Measurements from ENCODE around the gene PDZRN3.

The PDZRN3 gene

GRCh38 chr3:73398084-73398483 lies 226.7 kb downstream of the PDZRN3 start:
- DNase-seq (ENCODE audit: low read depth in 1 of 2, low spot score in 1 of 2): no peak

DNA sequence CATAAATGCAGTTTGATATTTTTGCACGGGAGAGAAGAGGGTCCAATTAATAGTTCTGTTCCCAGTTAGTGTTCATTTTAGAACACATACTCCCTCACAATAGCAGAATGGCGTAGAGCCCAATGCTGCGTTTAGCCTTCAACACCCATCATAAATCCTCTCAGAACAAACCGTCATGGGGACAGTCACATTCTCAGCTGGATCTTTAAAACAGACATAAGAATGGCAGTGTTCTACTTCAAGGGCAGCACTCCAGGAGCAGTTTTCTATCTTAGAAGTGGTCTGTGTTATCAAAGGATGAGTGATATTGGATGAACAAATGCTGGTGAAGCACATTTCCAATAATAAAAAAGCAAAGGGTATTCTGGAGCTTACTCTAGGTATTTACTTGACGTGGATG lies 230.5 kb downstream of the PDZRN3 start:
- DNase-seq (ENCODE audit: low read depth in 1 of 2, low spot score in 1 of 2): no peak

DNA sequence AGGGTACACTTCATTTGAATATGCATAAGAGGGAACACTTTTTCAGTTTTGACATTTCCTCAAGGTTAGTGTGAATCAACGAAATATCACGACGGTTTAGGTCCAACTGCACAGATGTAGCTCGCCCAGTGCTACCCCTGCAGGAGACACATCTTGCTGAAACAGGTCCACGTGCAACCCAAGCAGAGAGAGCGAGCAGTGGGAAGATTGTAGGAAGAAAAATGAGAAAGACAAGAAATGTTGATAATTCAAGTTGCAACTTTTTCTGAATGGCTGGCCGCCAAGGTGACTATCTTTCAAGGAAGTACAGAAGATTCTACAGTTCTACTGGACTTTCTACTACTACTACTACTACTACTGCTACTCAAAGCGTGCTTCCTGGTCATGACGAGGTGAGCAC lies 231.7 kb downstream of the PDZRN3 start:
- DNase-seq (ENCODE audit: low read depth in 1 of 2, low spot score in 1 of 2): no peak

GRCh38 chr3:73391984-73392383 lies 232.8 kb downstream of the PDZRN3 start:
- no peak for DNase-seq (ENCODE audit: low read depth in 1 of 2, low spot score in 1 of 2)

- DNase-seq (ENCODE audit: low read depth in 1 of 2, low spot score in 1 of 2): no peak
Observed at GRCh38 chr3:73389928-73390327, 234.8 kb downstream of the PDZRN3 start.

- no peak for DNase-seq (ENCODE audit: low read depth in 1 of 2, low spot score in 1 of 2)
Observed at GRCh38 chr3:73389117-73389813, 235.5 kb downstream of the PDZRN3 start.

DNA sequence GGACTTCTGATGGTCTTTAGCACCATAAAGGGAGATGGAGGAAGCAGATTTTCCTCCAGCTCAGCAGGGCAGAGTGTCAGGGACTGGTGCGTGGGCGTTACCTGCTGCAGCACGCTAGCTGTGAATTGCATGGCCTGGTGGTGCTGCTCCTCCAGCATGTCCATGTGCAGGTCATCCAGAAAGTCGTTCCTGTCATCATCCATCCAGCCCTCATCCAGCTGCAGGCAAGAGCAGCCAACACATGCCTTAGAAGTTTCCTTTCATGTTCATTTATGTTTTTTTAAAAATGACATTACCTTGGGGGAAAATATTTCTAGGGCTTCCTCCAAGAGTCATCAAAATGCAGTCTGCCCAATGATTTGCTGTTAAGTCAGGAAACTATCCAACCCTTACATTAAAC lies 239.2 kb downstream of the PDZRN3 start:
- DNase-seq (ENCODE audit: low read depth in 1 of 2, low spot score in 1 of 2): no peak

DNA sequence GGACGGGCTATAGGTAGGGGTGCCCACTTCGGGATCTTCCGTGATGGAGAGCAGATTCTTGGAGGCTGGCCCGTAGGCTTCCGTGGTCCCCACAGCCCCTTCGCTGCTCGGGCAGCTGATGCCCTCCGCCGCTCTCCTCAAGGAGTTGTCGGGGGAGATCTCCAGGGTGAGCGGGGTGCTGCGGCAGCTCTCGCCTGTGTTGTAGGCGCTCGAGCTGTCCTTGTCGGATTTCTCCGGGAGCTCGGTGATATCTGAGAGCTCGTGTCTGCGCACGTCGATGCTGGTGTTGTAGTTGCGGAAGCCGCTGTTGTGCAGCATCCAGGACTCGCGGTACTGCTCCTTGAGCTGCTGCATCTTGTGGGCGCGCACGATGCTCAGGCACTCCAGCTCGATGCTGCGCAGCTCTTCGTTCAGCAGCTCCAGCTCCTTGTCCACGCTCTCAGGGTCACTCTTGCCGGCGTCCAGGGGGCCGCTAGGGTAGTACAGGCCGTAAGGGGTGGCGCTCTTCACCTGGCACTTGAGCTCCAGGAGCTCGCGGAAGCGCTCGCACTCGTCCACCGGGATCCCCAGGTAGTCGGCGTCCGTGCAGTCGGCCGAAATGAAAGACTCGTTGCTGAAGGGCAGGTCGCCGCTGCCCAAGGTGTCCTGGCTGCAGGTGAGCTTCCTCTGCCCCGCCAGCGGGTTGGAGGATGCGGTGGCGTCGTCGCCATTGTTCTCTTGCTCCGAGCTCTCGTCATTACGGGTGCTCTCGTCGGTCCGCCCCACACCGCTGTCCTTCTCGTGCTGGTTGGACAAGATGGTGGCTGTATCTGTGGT lies 240.4 kb downstream of the PDZRN3 start:
- no peak for DNase-seq (ENCODE audit: low read depth in 1 of 2, low spot score in 1 of 2)

DNA sequence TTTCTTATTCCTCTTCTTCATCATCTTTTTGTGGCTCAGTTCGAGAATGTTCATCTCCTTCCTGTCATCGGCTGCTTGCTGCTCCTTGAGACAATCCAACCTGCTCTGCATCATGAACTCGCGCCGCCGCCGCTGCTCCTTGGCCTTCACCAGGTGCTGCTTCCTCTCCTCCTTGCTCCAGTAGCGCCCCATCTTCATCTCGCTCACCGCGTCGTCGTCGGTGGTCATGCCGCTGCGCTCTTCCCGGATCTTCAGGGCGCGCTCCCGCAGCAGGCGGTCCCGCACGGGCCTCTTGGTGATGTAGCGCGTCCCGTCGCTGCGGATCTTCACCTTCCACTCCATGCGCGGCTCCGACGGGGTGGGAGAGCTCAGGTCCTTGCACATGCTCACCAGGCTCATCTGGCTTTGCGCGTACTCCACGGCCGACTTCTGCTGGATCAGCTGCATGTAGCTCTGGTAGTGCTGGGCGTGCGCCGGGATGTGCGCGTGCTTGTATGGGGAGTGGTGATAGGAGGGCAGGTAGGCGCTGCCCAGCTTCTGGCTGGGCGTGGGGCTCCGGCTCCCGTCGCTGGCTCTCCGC lies 241.2 kb downstream of the PDZRN3 start:
- no peak for DNase-seq (ENCODE audit: low read depth in 1 of 2, low spot score in 1 of 2)

GRCh38 chr3:73381551-73381950 lies 243.2 kb downstream of the PDZRN3 start:
- DNase-seq (ENCODE audit: low read depth in 1 of 2, low spot score in 1 of 2): no peak

DNA sequence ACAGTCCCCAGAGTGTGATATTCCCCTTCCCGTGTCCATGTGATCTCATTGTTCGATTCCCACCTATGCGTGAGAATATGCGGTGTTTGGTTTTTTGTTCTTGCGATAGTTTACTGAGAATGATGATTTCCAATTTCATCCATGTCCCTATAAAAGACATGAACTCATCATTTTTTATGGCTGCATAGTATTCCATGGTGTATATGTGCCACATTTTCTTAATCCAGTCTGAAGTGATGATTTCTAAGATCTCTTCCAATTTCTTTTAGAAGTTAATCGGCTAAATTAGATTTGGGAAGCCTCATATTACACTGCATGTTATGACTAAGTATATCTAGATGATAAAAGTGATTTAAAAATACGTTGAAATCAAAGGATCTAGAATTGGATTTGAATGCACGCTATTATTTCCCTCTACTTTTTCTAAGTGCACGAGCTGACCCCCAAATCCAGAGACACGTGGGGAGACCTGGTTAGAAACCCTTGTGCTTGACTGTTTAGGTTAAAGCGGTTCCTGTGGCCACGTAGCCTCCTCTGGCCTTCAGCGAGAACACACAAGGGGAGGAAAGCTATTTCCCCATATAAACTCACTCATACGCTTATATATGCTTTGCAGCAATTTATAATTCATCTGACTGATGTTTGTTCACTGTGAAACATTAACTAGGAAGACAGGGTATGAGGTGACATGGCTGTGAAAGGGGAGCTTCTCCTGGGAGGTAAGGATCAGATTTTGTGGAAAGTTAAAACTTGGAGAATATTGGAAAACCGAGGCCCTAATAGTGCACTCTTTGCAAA lies 243.8 kb downstream of the PDZRN3 start:
- no peak for DNase-seq (ENCODE audit: low read depth in 1 of 2, low spot score in 1 of 2)

DNA sequence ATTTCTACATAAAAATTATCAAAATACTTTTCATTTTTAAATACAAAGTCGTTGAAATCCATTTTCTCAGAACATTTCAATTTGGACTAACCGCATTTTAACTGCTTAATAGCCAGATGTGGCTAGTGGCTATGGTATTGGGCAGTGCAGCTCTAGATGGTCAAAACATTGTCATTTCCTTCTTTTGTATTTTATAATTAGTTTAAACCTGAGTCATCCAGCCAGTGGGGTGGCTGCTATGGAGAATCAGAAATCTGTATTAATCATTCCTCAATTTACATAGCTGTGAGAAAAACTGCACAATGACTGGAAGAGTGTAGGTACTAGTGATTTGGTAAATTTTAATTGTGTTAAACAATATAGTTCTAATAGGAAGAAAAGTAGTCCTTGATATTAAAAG lies 245.3 kb downstream of the PDZRN3 start:
- no peak for DNase-seq (ENCODE audit: low read depth in 1 of 2, low spot score in 1 of 2)

DNA sequence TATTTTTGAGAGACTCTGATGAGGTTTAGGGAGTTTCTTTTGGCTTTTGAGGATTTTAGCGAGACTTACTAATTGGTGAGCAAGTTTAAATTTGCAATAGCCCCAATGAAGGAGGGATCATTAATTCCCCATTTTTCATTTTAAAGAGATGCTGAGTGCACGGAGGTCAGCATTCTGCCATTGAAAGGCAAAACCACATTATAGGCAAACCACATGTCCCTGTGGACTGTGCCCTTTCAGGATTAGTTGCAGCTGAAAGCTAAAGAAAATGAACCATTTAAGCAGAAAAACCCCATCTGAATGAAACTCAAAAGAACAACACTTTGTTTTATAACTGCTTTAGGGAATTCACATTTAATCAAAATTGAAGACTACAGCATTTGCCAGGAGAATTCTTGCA lies 246.5 kb downstream of the PDZRN3 start:
- DNase-seq (ENCODE audit: low read depth in 1 of 2, low spot score in 1 of 2): no peak

GRCh38 chr3:73365756-73366397 lies 258.9 kb downstream of the PDZRN3 start:
- DNase-seq (ENCODE audit: low read depth in 1 of 2, low spot score in 1 of 2): no peak

GRCh38 chr3:73364517-73364916 lies 260.2 kb downstream of the PDZRN3 start:
- DNase-seq (ENCODE audit: low read depth in 1 of 2, low spot score in 1 of 2): no peak

DNA sequence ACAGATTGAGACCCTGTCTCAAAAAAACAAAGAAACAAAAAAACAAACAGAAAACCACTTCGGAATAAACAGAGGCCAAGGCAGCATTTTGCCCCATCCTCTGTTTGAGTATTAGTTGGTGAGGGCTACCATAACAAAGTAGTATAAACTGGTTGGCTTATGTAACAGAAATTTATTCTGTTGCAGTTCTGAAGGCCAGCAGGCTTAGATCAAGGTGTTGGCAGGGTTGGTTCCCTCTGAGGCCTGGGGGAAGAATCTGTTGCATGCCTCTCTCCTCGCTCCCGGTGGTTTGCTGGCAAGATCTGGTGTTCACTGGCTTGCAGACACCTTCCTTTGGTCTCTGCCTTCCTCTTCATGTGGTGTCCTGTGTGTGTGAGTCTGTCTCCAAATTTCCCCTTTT lies 261.6 kb downstream of the PDZRN3 start:
- DNase-seq (ENCODE audit: low read depth in 1 of 2, low spot score in 1 of 2): no peak

GRCh38 chr3:73361591-73361990 lies 263.1 kb downstream of the PDZRN3 start:
- no peak for DNase-seq (ENCODE audit: low read depth in 1 of 2, low spot score in 1 of 2)

DNA sequence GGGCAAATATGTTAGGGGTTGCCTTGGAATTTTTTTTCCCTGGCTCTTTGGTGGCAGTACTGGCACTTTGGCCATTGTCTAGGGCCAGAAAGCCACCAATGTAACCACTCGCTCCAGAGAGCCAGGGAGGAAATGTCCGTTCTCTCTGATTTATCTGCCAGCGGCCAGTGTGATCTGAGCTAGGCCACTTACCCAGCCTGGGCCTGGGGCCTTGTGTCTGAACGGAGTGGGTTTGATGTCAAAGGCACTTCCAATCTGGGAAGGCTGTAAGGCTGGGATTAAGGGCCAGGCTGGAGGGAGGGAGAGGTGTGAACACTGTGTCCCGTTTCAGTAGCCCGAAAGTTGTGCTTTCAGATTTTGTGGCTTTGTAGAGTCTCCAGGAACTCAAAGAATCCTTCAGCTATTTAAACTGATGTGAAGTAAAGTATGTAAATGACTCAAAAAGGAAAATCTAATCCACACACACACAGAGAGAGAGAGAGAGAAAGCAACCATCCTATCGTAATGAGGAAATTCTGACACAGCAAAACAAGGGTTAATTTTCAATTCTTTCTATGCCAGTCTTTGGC lies 271.0 kb downstream of the PDZRN3 start:
- DNase-seq (ENCODE audit: low read depth in 1 of 2, low spot score in 1 of 2): no peak

GRCh38 chr3:73352841-73353645 lies 271.7 kb downstream of the PDZRN3 start:
- no peak for DNase-seq (ENCODE audit: low read depth in 1 of 2, low spot score in 1 of 2)
